Sigmoid colon (tissue), 4 donors: ENCODE results near the gene SYNGR4.

Source experiments
- CTCF ChIP-seq, 4 experiments: fragments of 450-650 bp in 3 of 4; fragments of 200-600 bp in 1 of 4; IDR thresholded peaks; one replicate each; pipeline ENCODE4 v1.5.1; 2016 to 2019; ENCODE audit warnings: antibody characterized with exemption in 4 of 4, mild to moderate bottlenecking in 3 of 4, moderate library complexity in 2 of 4
- POLR2AphosphoS5 ChIP-seq, 4 donors: sonication (generic); formaldehyde crosslinking; IDR thresholded peaks; one replicate each; pipeline ENCODE4 v1.6.1; 2017; ENCODE audit warnings: antibody characterized with exemption in 4 of 4

GRCh38 chr19:48333467-48334384 is 30.4 kb upstream of the SYNGR4 start:
- TF ChIP-seq CTCF (IDR thresholded peaks at IDR 0.05) (peak in 3 of 4 experiments; percentile 51 to 89 (median 85)), POLR2AphosphoS5 (IDR thresholded peaks at IDR 0.05) (peak; percentile 18 to 67 (median 38))
